WTC11 (cell line): Measurements from ENCODE around the gene GBA2. TPM values are rescaled to one million over a fixed set of nuclear protein-coding genes. Genes with fewer than 3 reads are reported as not detected.

ENCODE experiments used
- ATAC-seq: fragments of 200-7000 bp; cut with Tn5 transposase; 2 replicates; pipeline ENCODE4 v1.10.0; 2021; ENCODE audit warnings: mild to moderate bottlenecking, moderate library complexity
- CTCF ChIA-PET: fragments of 300-600 bp; sonication (Branson Sonifier 250); formaldehyde crosslinking; loops from one replicate; lab custom pipeline; 2021; ENCODE audit warnings: antibody characterized with exemption; lab: Charles Lee
- POLR2A ChIA-PET: fragments of 350-600 bp; sonication (Branson Sonifier 250); formaldehyde crosslinking; loops from one replicate; lab custom pipeline; 2021; ENCODE audit warnings: antibody characterized with exemption; lab: Charles Lee
- DNase-seq: peaks from one replicate; pipeline ENCODE4 v3.0.0; 2021; ENCODE audit warnings: low spot score
- H3K27ac Mint-ChIP-seq: 2 replicates; pipeline ENCODE4 v1.8.0; 2021; ENCODE audit warnings: mixed read lengths
- H3K27me3 Mint-ChIP-seq: 2 replicates; pipeline ENCODE4 v1.8.0; 2021; ENCODE audit warnings: low read depth, mild to moderate bottlenecking, moderate library complexity, mixed read lengths
- H3K36me3 Mint-ChIP-seq: 2 replicates; pipeline ENCODE4 v1.8.0; 2021; ENCODE audit warnings: mixed read lengths
- H3K4me1 Mint-ChIP-seq: 2 replicates; pipeline ENCODE4 v1.8.0; 2022; ENCODE audit warnings: mixed read lengths
- H3K4me3 Mint-ChIP-seq: 2 replicates; pipeline ENCODE4 v1.8.0; 2021; ENCODE audit warnings: mild to moderate bottlenecking, moderate library complexity, mixed read lengths
- H3K9me3 Mint-ChIP-seq: 2 replicates; pipeline ENCODE4 v1.8.0; 2021; ENCODE audit warnings: mixed read lengths
- FOXP1 ChIP-seq: sonication (generic); formaldehyde crosslinking; IDR thresholded peaks from 2 replicates; pipeline ENCODE4 v1.8.0; 2022; ENCODE audit warnings: missing genetic modification reagents, mild to moderate bottlenecking, moderate library complexity, borderline replicate concordance
- GTF2I ChIP-seq: fragments of 250-450 bp; sonication (Bioruptor Pico); conservative IDR thresholded peaks from 2 replicates; pipeline ENCODE4 v1.4.0; 2021; ENCODE audit warnings: mild to moderate bottlenecking
- JUN ChIP-seq: sonication (generic); formaldehyde crosslinking; IDR thresholded peaks from 2 replicates; pipeline ENCODE4 v1.8.0; 2023; ENCODE audit warnings: mild to moderate bottlenecking, missing genetic modification reagents
- TEAD1 ChIP-seq: sonication (generic); formaldehyde crosslinking; IDR thresholded peaks from 2 replicates; pipeline ENCODE4 v1.8.0; 2022; ENCODE audit warnings: mild to moderate bottlenecking, missing genetic modification reagents
- ZBTB21 ChIP-seq: sonication (generic); formaldehyde crosslinking; IDR thresholded peaks from 2 replicates; pipeline ENCODE4 v1.8.1; 2023; ENCODE audit warnings: mild to moderate bottlenecking, missing genetic modification reagents, borderline replicate concordance
- ZNF138 ChIP-seq: sonication (generic); formaldehyde crosslinking; conservative IDR thresholded peaks from 2 replicates; pipeline ENCODE4 v1.8.1; 2022; ENCODE audit warnings: mild to moderate bottlenecking, moderate library complexity, missing genetic modification reagents
- ZNF232 ChIP-seq: sonication (generic); formaldehyde crosslinking; IDR thresholded peaks from 2 replicates; pipeline ENCODE4 v1.8.0; 2022; ENCODE audit warnings: mild to moderate bottlenecking, missing genetic modification reagents
- ZNF317 ChIP-seq: sonication (generic); formaldehyde crosslinking; IDR thresholded peaks from 2 replicates; pipeline ENCODE4 v1.8.1; 2023; ENCODE audit warnings: low read depth, mild to moderate bottlenecking, moderate library complexity, missing genetic modification reagents, borderline replicate concordance
- ZNF423 ChIP-seq: fragments of 250-450 bp; sonication (Bioruptor Pico); IDR thresholded peaks from 2 replicates; pipeline ENCODE4 v2.1.2; 2022; ENCODE audit warnings: mild to moderate bottlenecking, moderate library complexity
- ZNF671 ChIP-seq: fragments of 250-450 bp; sonication (Bioruptor Pico); IDR thresholded peaks from 2 replicates; pipeline ENCODE4 v1.8.0; 2021; ENCODE audit warnings: mild to moderate bottlenecking
- total RNA-seq: library from RNA; stranded (reverse); gene quantifications from 3 replicates; pipeline ENCODE4 v1.2.3, GENCODE V29; 2021
- TF ChIP-seq, protein P1 (sequence below): sonication (generic); formaldehyde crosslinking; IDR thresholded peaks from 2 replicates; pipeline ENCODE4 v1.8.0; 2022; ENCODE audit warnings: mild to moderate bottlenecking, missing genetic modification reagents
- TF ChIP-seq, protein P2 (sequence below): sonication (generic); formaldehyde crosslinking; IDR thresholded peaks from 2 replicates; pipeline ENCODE4 v1.8.0; 2023; ENCODE audit warnings: missing genetic modification reagents, mild to moderate bottlenecking, borderline replicate concordance
- TF ChIP-seq, protein P3 (sequence below): sonication (generic); formaldehyde crosslinking; IDR thresholded peaks from 2 replicates; pipeline ENCODE4 v1.8.1; 2023; ENCODE audit warnings: mild to moderate bottlenecking, missing genetic modification reagents, moderate library complexity
- TF ChIP-seq, protein P4 (sequence below): sonication (generic); formaldehyde crosslinking; IDR thresholded peaks from 2 replicates; pipeline ENCODE4 v1.8.1; 2022; ENCODE audit warnings: mild to moderate bottlenecking, missing genetic modification reagents, moderate library complexity, borderline replicate concordance
- TF ChIP-seq, protein P5 (sequence below): sonication (generic); formaldehyde crosslinking; IDR thresholded peaks from 2 replicates; pipeline ENCODE4 v1.8.1; 2022; ENCODE audit warnings: missing genetic modification reagents, borderline replicate concordance
- TF ChIP-seq, protein P6 (sequence below): fragments of 250-450 bp; sonication (Bioruptor Pico); conservative IDR thresholded peaks from 2 replicates; pipeline ENCODE4 v1.9.0; 2021; ENCODE audit warnings: mild to moderate bottlenecking
- TF ChIP-seq, protein P7 (sequence below): sonication (generic); formaldehyde crosslinking; conservative IDR thresholded peaks from 2 replicates; pipeline ENCODE4 v1.8.1; 2023; ENCODE audit warnings: mild to moderate bottlenecking, low read depth, missing genetic modification reagents, moderate library complexity
- TF ChIP-seq, protein P8 (sequence below): fragments of 250-450 bp; sonication (Bioruptor Pico); IDR thresholded peaks from 2 replicates; pipeline ENCODE4 v1.9.0; 2021; ENCODE audit warnings: mild to moderate bottlenecking

GBA2 gene
- total RNA-seq, 1 experiment from 2014 or later, result 104 TPM

DNA sequence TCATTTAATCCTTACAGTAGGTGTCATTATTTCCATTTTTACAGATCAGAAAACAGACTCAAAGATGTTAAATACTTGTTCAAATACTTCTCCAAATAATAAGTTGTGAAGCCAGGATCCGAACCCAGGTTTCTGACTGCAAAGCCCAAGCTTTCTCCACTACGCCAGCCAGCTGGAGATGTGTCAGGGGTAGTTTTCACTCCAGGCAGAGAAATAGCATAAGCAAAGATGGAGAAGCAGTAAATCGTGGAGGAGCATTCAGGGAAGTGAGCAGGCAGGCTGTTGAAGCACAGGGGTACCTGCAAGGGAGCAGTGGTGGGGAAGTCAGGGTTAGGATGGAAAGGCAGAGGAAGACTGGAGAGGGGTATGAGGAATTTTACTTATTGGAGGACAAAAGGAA is 19.9 kb downstream of the GBA2 start (continued):
- TF ChIP-seq TEAD1 (CRISPR knock-in tag), result no peak
- TF ChIP-seq, protein P1, sequence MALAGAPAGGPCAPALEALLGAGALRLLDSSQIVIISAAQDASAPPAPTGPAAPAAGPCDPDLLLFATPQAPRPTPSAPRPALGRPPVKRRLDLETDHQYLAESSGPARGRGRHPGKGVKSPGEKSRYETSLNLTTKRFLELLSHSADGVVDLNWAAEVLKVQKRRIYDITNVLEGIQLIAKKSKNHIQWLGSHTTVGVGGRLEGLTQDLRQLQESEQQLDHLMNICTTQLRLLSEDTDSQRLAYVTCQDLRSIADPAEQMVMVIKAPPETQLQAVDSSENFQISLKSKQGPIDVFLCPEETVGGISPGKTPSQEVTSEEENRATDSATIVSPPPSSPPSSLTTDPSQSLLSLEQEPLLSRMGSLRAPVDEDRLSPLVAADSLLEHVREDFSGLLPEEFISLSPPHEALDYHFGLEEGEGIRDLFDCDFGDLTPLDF (CRISPR knock-in tag), result no peak
- TF ChIP-seq, protein P2, sequence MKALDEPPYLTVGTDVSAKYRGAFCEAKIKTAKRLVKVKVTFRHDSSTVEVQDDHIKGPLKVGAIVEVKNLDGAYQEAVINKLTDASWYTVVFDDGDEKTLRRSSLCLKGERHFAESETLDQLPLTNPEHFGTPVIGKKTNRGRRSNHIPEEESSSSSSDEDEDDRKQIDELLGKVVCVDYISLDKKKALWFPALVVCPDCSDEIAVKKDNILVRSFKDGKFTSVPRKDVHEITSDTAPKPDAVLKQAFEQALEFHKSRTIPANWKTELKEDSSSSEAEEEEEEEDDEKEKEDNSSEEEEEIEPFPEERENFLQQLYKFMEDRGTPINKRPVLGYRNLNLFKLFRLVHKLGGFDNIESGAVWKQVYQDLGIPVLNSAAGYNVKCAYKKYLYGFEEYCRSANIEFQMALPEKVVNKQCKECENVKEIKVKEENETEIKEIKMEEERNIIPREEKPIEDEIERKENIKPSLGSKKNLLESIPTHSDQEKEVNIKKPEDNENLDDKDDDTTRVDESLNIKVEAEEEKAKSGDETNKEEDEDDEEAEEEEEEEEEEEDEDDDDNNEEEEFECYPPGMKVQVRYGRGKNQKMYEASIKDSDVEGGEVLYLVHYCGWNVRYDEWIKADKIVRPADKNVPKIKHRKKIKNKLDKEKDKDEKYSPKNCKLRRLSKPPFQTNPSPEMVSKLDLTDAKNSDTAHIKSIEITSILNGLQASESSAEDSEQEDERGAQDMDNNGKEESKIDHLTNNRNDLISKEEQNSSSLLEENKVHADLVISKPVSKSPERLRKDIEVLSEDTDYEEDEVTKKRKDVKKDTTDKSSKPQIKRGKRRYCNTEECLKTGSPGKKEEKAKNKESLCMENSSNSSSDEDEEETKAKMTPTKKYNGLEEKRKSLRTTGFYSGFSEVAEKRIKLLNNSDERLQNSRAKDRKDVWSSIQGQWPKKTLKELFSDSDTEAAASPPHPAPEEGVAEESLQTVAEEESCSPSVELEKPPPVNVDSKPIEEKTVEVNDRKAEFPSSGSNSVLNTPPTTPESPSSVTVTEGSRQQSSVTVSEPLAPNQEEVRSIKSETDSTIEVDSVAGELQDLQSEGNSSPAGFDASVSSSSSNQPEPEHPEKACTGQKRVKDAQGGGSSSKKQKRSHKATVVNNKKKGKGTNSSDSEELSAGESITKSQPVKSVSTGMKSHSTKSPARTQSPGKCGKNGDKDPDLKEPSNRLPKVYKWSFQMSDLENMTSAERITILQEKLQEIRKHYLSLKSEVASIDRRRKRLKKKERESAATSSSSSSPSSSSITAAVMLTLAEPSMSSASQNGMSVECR (CRISPR knock-in tag), result no peak
- TF ChIP-seq, protein P3, sequence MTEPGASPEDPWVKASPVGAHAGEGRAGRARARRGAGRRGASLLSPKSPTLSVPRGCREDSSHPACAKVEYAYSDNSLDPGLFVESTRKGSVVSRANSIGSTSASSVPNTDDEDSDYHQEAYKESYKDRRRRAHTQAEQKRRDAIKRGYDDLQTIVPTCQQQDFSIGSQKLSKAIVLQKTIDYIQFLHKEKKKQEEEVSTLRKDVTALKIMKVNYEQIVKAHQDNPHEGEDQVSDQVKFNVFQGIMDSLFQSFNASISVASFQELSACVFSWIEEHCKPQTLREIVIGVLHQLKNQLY (CRISPR knock-in tag), result no peak
- TF ChIP-seq JUN, result no peak

DNA sequence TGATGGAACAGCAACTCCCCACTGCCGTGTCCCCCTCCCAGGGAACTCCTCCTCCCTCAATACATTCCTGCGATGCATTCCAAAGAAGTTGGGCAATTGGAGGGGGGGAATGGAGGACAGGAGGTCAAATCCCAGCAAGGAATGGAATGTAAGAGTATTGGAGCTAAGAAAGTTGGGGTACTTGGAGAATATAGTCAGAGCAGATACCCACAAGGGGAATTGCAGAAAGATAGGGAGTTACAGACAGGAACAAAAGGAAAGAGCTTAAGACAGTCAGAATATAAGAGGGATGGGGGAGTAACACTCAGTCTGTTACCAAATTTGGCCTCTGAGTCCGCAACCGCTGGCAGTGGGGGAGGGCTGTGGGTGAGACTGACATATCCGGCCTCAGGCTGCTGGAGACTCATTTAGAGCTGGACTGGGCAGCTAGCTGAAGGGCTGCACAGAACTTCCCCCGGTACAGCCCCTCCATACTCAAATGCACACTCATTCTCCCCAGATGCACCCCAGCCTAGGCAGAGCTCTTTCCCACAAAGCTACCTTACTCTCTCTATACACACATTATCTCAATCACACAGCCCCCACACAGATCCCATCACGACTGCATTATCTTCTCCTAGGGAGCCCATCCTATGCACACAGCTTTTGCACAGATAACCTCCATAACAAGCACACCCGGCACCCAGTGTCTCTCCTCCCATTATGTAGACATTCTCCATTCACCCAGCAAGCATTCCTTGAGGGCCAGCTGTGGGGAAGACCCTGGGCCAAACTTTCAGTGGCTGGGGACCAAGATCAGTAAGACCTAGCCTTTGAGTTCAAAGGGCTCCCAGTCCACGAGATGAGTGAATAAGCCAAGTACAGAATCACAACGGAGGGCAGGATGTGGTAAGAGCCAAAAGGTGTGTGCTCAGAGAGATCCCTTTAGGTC is 20.7 kb downstream of the GBA2 start:
- Mint-ChIP-seq H3K9me3 (no peaks in the 10 kb centered on the region), H3K27me3 (no peaks in the 10 kb centered on the region), H3K4me1 (peaks cover 12% of the 10 kb centered on the region), H3K4me3 (no peak overlapping the region), H3K36me3 (peaks cover 17% of the 10 kb centered on the region), H3K27ac (no peak overlapping the region)
- peak; percentile 3; the same call in 1 of the 2 replicates for ATAC-seq
- ChIA-PET CTCF (interaction anchor here (0.7 to 8.3 kb wide), 28 partner anchors 8 to 613 kb away, joined by 3 to 103 read pairs (median 7); partner anchors contain the start of genes ARHGEF39, ATOSB, CCDC107 and GBA2), POLR2A (interaction anchor here (0.5 to 2.6 kb wide), 8 partner anchors 21 to 1319 kb away, joined by 3 to 14 read pairs (median 3); partner anchors contain the start of gene TPM2)
- TF ChIP-seq ZNF671 (no peak; the same call in 1 of the 2 replicates), ZNF232 (CRISPR knock-in tag) (no peak), ZBTB21 (CRISPR knock-in tag) (no peak), GTF2I (CRISPR knock-in tag) (no peak), ZNF138 (CRISPR knock-in tag) (no peak), ZNF317 (no peak), ZNF423 (CRISPR knock-in tag) (no peak), FOXP1 (CRISPR knock-in tag) (no peak)
- TF ChIP-seq, protein P4, sequence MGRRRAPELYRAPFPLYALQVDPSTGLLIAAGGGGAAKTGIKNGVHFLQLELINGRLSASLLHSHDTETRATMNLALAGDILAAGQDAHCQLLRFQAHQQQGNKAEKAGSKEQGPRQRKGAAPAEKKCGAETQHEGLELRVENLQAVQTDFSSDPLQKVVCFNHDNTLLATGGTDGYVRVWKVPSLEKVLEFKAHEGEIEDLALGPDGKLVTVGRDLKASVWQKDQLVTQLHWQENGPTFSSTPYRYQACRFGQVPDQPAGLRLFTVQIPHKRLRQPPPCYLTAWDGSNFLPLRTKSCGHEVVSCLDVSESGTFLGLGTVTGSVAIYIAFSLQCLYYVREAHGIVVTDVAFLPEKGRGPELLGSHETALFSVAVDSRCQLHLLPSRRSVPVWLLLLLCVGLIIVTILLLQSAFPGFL (CRISPR knock-in tag), result no peak
- TF ChIP-seq, protein P5, sequence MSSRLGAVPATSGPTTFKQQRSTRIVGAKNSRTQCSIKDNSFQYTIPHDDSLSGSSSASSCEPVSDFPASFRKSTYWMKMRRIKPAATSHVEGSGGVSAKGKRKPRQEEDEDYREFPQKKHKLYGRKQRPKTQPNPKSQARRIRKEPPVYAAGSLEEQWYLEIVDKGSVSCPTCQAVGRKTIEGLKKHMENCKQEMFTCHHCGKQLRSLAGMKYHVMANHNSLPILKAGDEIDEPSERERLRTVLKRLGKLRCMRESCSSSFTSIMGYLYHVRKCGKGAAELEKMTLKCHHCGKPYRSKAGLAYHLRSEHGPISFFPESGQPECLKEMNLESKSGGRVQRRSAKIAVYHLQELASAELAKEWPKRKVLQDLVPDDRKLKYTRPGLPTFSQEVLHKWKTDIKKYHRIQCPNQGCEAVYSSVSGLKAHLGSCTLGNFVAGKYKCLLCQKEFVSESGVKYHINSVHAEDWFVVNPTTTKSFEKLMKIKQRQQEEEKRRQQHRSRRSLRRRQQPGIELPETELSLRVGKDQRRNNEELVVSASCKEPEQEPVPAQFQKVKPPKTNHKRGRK, result no peak
- TF ChIP-seq, protein P6, sequence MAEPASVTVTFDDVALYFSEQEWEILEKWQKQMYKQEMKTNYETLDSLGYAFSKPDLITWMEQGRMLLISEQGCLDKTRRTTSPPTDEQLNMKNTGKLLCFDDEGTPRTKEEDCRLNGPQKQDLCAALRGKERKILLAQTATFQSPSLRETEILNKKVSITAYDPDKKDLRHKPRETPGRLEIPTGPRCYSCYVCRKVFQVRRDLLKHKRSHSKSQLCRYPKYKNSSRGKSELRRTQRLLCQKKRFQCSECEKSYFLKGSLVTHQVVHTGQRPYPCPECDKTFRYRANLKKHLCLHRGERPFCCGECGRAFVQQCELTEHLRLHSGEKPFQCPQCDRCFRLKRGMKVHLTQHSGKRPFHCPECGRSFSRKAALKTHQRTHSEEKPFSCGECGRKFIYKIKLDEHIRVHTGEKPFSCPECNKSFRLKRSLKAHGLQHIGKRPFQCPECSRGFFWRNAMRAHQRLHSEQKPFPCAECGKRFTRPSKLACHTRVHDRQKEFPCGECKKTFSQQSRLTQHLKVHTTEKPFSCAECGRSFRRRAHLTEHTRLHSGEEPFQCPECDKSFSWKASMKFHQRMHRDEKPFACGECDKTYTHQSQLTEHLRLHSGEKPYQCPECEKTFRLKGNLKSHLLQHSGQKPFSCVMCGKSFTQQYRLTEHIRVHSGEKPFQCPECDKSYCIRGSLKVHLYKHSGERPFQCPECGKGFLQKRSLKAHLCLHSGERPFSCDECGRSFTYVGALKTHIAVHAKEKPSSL, result no peak
- TF ChIP-seq, protein P7, sequence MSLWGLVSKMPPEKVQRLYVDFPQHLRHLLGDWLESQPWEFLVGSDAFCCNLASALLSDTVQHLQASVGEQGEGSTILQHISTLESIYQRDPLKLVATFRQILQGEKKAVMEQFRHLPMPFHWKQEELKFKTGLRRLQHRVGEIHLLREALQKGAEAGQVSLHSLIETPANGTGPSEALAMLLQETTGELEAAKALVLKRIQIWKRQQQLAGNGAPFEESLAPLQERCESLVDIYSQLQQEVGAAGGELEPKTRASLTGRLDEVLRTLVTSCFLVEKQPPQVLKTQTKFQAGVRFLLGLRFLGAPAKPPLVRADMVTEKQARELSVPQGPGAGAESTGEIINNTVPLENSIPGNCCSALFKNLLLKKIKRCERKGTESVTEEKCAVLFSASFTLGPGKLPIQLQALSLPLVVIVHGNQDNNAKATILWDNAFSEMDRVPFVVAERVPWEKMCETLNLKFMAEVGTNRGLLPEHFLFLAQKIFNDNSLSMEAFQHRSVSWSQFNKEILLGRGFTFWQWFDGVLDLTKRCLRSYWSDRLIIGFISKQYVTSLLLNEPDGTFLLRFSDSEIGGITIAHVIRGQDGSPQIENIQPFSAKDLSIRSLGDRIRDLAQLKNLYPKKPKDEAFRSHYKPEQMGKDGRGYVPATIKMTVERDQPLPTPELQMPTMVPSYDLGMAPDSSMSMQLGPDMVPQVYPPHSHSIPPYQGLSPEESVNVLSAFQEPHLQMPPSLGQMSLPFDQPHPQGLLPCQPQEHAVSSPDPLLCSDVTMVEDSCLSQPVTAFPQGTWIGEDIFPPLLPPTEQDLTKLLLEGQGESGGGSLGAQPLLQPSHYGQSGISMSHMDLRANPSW (CRISPR knock-in tag), result no peak
- TF ChIP-seq, protein P8, sequence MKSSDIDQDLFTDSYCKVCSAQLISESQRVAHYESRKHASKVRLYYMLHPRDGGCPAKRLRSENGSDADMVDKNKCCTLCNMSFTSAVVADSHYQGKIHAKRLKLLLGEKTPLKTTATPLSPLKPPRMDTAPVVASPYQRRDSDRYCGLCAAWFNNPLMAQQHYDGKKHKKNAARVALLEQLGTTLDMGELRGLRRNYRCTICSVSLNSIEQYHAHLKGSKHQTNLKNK (CRISPR knock-in tag), result no peak
- DNase-seq, result peak; percentile 52
